Measurements from ENCODE around the gene MYDGF. TPM values are rescaled to one million over a fixed set of nuclear protein-coding genes. Genes with fewer than 3 reads are reported as not detected.

Gene MYDGF
- total and polyA plus RNA-seq, 2 experiments from 2014 or later, result 207 to 591 TPM

DNA sequence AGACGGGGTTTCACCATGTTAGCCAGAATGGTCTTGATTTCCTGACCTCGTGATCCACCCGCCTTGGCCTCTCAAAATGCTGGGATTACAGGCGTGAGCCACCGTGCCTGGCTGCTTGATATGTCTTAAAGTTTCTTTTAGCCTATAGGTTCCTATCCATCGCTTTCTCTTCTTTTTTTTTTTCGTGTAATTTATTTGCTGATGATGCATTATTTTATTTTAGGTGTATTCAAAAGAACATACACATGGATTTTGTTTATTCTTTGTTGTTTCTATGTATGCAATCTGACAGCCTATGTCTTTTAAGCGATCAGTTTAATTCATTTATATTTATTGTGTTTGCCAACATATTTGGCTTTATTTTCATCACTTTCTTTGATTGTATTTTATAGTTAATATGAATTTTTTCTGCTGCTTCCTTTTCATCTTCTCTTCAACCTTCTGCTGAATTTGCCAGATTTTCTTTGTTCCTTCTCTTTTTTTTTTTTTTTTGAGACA is 56.8 kb downstream of the MYDGF start:
- Histone ChIP-seq H3K9me2 (ENCODE audit: insufficient read depth) (no peaks in the 10 kb centered on the region), H3K27me3 (replicated peaks; ENCODE audit: insufficient read depth) (peaks cover 21% of the 10 kb centered on the region; the same call in 1 of the 2 replicates), H4K20me1 (ENCODE audit: insufficient read depth) (no peaks in the 10 kb centered on the region), H3K4me2 (ENCODE audit: unreplicated experiment) (no peak overlapping the region), H3K9me3 (ENCODE audit: low read depth) (no peaks in the 10 kb centered on the region), H3K4me3 (no peak overlapping the region), H3K9ac (no peak overlapping the region), H2AFZ (no peak overlapping the region), H3K4me1 (ENCODE audit: insufficient read depth) (no peaks in the 10 kb centered on the region), H3K27ac (no peak overlapping the region), H3F3A (ENCODE audit: insufficient read depth) (no peaks in the 10 kb centered on the region), H3K79me2 (ENCODE audit: insufficient read depth) (no peaks in the 10 kb centered on the region), H3K36me3 (ENCODE audit: low read depth) (no peaks in the 10 kb centered on the region)
- 49 to 58% methylated on average over 8 of the region's 8 CpGs for WGBS, 2 experiments (ENCODE audit: low coverage in 1 of 2, low lambda C conversion rate in 2 of 2, missing lambda C conversion rate in 2 of 2)
- no peak for TF ChIP-seq EZH2 (IDR thresholded peaks at IDR 0.05; ENCODE audit: insufficient read depth, poor library complexity, severe bottlenecking)
- TF ChIP-seq EZH2phosphoT487 (IDR thresholded peaks at IDR 0.05; ENCODE audit: insufficient read depth, low read depth), result no peak
- in situ Hi-C loops (cut with MboI), result no loop called here
- no peak for DNase-seq

DNA sequence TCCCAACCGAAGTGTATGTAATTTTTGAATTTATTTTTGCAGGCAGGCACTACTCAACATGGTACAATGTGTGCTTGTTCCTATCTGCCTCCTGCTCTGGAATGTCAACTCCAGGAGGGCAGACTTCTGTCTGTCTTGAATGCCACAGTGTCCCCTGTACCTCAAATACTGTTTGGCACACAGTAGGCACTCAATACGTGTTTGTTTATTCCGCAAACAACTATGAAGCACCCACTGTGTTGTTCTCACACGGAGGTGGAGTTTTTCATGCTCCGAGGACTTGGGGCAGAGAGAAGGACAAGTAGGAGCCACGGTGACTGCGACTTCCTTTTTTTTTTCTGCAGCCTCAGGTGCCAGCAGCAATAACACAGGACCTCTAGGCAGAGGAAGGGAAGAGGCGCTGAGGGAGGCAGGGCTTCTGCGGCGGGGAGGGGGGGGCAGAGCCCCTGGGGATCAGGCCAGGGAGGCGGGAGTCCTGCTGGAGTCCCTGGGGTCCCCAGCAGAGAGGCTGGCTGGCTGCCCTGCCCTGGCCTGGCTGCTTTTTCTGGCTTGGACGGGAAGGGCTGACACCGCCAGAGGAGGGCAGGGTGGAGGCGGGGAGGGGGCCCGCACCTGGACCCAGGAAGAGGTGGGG is 60.1 kb downstream of the MYDGF start:
- Histone ChIP-seq H3K27ac (no peak overlapping the region), H3F3A (ENCODE audit: insufficient read depth) (no peaks in the 10 kb centered on the region), H3K79me2 (ENCODE audit: insufficient read depth) (no peaks in the 10 kb centered on the region), H2AFZ (no peak overlapping the region), H3K27me3 (replicated peaks; ENCODE audit: insufficient read depth) (peaks cover 25% of the 10 kb centered on the region; the same call in 1 of the 2 replicates), H3K9ac (no peak overlapping the region), H3K36me3 (ENCODE audit: low read depth) (no peaks in the 10 kb centered on the region), H3K4me1 (ENCODE audit: insufficient read depth) (no peaks in the 10 kb centered on the region), H3K4me2 (ENCODE audit: unreplicated experiment) (no peak overlapping the region), H3K4me3 (no peak overlapping the region), H4K20me1 (ENCODE audit: insufficient read depth) (no peaks in the 10 kb centered on the region), H3K9me2 (ENCODE audit: insufficient read depth) (no peaks in the 10 kb centered on the region), H3K9me3 (ENCODE audit: low read depth) (no peaks in the 10 kb centered on the region)
- WGBS, 2 experiments (ENCODE audit: low coverage in 1 of 2, low lambda C conversion rate in 2 of 2, missing lambda C conversion rate in 2 of 2), result 18 to 24% methylated on average over 13 to 15 of the region's 15 CpGs
- no peak for TF ChIP-seq EZH2 (IDR thresholded peaks at IDR 0.05; ENCODE audit: insufficient read depth, poor library complexity, severe bottlenecking)
- TF ChIP-seq EZH2phosphoT487 (IDR thresholded peaks at IDR 0.05; ENCODE audit: insufficient read depth, low read depth), result no peak
- DNase-seq, result no peak
- in situ Hi-C loops (cut with MboI), result no loop called here

Other genes with a start within 250 kb of the MYDGF start
- 113 and 118 TPM in 2 replicates for gene UBXN6, start 212.5 kb downstream of the MYDGF start, total RNA-seq (2014; rRNA removed; shearing (Covaris generic))
- 45.8 and 48.8 TPM in 2 replicates for gene UBXN6, start 212.5 kb downstream of the MYDGF start, polyA plus RNA-seq (2016; fragmentation: Nextera tagmentation; extraction: Ambion mirVana)
- gene HDGFL2, start 198.0 kb downstream of the MYDGF start, total RNA-seq (2014; rRNA removed; shearing (Covaris generic)), result 50.7 and 57.4 TPM in 2 replicates
- 23.0 TPM in 2 replicates for gene HDGFL2, start 198.0 kb downstream of the MYDGF start, polyA plus RNA-seq (2016; fragmentation: Nextera tagmentation; extraction: Ambion mirVana)
- not detected in 2 replicates for gene PLIN4, start 151.9 kb downstream of the MYDGF start, total RNA-seq (2014; rRNA removed; shearing (Covaris generic))
- 0.08 TPM in 1 of 2 replicates, not detected in the other for gene PLIN4, start 151.9 kb downstream of the MYDGF start, polyA plus RNA-seq (2016; fragmentation: Nextera tagmentation; extraction: Ambion mirVana)
- not detected in 2 replicates for gene PLIN5, start 135.1 kb downstream of the MYDGF start, total RNA-seq (2014; rRNA removed; shearing (Covaris generic))
- not detected in 2 replicates for gene PLIN5, start 135.1 kb downstream of the MYDGF start, polyA plus RNA-seq (2016; fragmentation: Nextera tagmentation; extraction: Ambion mirVana)
- gene LRG1, start 130.3 kb downstream of the MYDGF start, total RNA-seq (2014; rRNA removed; shearing (Covaris generic)), result not detected in 2 replicates
- not detected in 2 replicates for gene LRG1, start 130.3 kb downstream of the MYDGF start, polyA plus RNA-seq (2016; fragmentation: Nextera tagmentation; extraction: Ambion mirVana)
- gene SEMA6B, start 110.7 kb downstream of the MYDGF start, total RNA-seq (2014; rRNA removed; shearing (Covaris generic)), result not detected in 2 replicates
- 0.19 TPM in 1 of 2 replicates, not detected in the other for gene SEMA6B, start 110.7 kb downstream of the MYDGF start, polyA plus RNA-seq (2016; fragmentation: Nextera tagmentation; extraction: Ambion mirVana)
- 0.76 and 0.86 TPM in 2 replicates for gene TNFAIP8L1, start 30.8 kb downstream of the MYDGF start, total RNA-seq (2014; rRNA removed; shearing (Covaris generic))
- gene TNFAIP8L1, start 30.8 kb downstream of the MYDGF start, polyA plus RNA-seq (2016; fragmentation: Nextera tagmentation; extraction: Ambion mirVana), result 2.0 TPM in 2 replicates
- 50.3 and 82.2 TPM in 2 replicates for gene DPP9, start 53.5 kb upstream of the MYDGF start, total RNA-seq (2014; rRNA removed; shearing (Covaris generic))
- gene DPP9, start 53.5 kb upstream of the MYDGF start, polyA plus RNA-seq (2016; fragmentation: Nextera tagmentation; extraction: Ambion mirVana), result 33.0 and 37.0 TPM in 2 replicates
- 11.0 and 11.1 TPM in 2 replicates for gene FEM1A, start 121.4 kb upstream of the MYDGF start, total RNA-seq (2014; rRNA removed; shearing (Covaris generic))
- 1.1 and 1.3 TPM in 2 replicates for gene FEM1A, start 121.4 kb upstream of the MYDGF start, polyA plus RNA-seq (2016; fragmentation: Nextera tagmentation; extraction: Ambion mirVana)
- 2.0 and 4.2 TPM in 2 replicates for gene TICAM1, start 161.4 kb upstream of the MYDGF start, total RNA-seq (2014; rRNA removed; shearing (Covaris generic))
- gene TICAM1, start 161.4 kb upstream of the MYDGF start, polyA plus RNA-seq (2016; fragmentation: Nextera tagmentation; extraction: Ambion mirVana), result 19.9 TPM in 2 replicates
- 306 and 372 TPM in 2 replicates for gene PLIN3, start 197.3 kb upstream of the MYDGF start, total RNA-seq (2014; rRNA removed; shearing (Covaris generic))
- 398 and 415 TPM in 2 replicates for gene PLIN3, start 197.3 kb upstream of the MYDGF start, polyA plus RNA-seq (2016; fragmentation: Nextera tagmentation; extraction: Ambion mirVana)
- gene ARRDC5, start 232.6 kb upstream of the MYDGF start, total RNA-seq (2014; rRNA removed; shearing (Covaris generic)), result not detected in 2 replicates
- not detected in 2 replicates for gene ARRDC5, start 232.6 kb upstream of the MYDGF start, polyA plus RNA-seq (2016; fragmentation: Nextera tagmentation; extraction: Ambion mirVana)
- gene UHRF1, start 239.2 kb upstream of the MYDGF start, total RNA-seq (2014; rRNA removed; shearing (Covaris generic)), result 29.3 and 29.4 TPM in 2 replicates
- gene UHRF1, start 239.2 kb upstream of the MYDGF start, polyA plus RNA-seq (2016; fragmentation: Nextera tagmentation; extraction: Ambion mirVana), result 26.9 and 28.6 TPM in 2 replicates